ENCODE data around the gene ALMS1. TPM values are rescaled to one million over a fixed set of nuclear protein-coding genes. Genes with fewer than 3 reads are reported as not detected.
A peak's percentile ranks its signal among the peaks of the same experiment; 100 is the strongest.

Gene ALMS1
- total RNA-seq, 1 donor from 2014 or later = 25.0 TPM

DNA sequence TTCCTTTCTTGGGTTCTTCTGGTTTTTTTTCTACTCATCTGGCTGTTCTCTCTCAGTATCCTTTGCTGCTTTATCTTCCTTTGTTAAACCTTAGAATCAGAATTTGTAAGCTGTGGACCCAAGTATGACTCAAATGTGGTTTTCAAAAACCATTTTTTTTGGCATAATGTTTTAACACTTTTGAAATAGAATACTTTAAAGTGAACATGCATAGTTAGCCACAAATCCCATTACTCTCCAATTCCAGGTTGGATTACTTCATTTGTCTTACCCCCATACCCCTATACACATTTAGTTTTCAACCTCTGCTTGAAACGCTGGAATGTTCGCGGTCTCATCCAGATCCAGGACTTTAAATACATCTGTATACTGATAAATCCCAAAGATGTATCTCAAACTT is 29.1 kb downstream of the ALMS1 start:
- H3K9me3 ChIP-seq = no peaks in the 10 kb centered on the region
- H3K4me3 ChIP-seq = no peak overlapping the region
- DNase-seq (ENCODE audit: extremely low spot score in 2 of 2) = no peak
- intact Hi-C loops (cut with DNase I) = no loop called here
- H3K27me3 ChIP-seq = no peaks in the 10 kb centered on the region
- no peak overlapping the region for H3K27ac ChIP-seq
- TF ChIP-seq, protein P1, sequence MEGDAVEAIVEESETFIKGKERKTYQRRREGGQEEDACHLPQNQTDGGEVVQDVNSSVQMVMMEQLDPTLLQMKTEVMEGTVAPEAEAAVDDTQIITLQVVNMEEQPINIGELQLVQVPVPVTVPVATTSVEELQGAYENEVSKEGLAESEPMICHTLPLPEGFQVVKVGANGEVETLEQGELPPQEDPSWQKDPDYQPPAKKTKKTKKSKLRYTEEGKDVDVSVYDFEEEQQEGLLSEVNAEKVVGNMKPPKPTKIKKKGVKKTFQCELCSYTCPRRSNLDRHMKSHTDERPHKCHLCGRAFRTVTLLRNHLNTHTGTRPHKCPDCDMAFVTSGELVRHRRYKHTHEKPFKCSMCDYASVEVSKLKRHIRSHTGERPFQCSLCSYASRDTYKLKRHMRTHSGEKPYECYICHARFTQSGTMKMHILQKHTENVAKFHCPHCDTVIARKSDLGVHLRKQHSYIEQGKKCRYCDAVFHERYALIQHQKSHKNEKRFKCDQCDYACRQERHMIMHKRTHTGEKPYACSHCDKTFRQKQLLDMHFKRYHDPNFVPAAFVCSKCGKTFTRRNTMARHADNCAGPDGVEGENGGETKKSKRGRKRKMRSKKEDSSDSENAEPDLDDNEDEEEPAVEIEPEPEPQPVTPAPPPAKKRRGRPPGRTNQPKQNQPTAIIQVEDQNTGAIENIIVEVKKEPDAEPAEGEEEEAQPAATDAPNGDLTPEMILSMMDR (IDR thresholded peaks at IDR 0.05) = no peak
- no peaks in the 10 kb centered on the region for H3K36me3 ChIP-seq
- H3K4me1 ChIP-seq = peaks cover 8% of the 10 kb centered on the region

DNA sequence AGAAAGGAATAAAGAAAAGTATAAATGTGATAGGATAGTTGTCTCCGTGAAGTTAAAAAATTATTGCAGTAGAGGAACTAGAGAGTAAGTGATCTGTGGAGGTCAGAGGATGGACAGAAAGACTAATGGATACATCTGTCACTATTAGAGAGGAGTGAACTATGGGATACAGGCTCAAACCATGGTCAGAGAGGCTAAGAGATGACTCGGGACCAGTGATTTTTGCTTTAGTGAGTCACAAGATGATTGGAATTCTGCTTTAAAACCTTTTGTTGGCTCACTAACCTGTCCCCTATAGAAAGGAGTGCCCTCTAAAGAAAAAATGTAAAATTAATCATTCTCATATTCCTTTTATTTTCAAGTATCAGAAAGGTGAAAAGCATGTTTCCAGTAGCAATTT is 30.3 kb downstream of the ALMS1 start:
- Histone ChIP-seq H3K36me3 (no peaks in the 10 kb centered on the region), H3K27me3 (no peaks in the 10 kb centered on the region), H3K4me3 (no peak overlapping the region), H3K9me3 (no peaks in the 10 kb centered on the region), H3K27ac (no peak overlapping the region), H3K4me1 (peaks cover 8% of the 10 kb centered on the region)
- intact Hi-C loops (cut with DNase I) = no loop called here
- no peak for DNase-seq (ENCODE audit: extremely low spot score in 2 of 2)
- TF ChIP-seq, protein P1 (IDR thresholded peaks at IDR 0.05) = no peak
- TF ChIP-seq POLR2AphosphoS5 (IDR thresholded peaks at IDR 0.05; ENCODE audit: insufficient read depth in 1 of 2, low read depth in 1 of 2) = no peak
- TF ChIP-seq POLR2A (IDR thresholded peaks at IDR 0.05) = no peak

DNA sequence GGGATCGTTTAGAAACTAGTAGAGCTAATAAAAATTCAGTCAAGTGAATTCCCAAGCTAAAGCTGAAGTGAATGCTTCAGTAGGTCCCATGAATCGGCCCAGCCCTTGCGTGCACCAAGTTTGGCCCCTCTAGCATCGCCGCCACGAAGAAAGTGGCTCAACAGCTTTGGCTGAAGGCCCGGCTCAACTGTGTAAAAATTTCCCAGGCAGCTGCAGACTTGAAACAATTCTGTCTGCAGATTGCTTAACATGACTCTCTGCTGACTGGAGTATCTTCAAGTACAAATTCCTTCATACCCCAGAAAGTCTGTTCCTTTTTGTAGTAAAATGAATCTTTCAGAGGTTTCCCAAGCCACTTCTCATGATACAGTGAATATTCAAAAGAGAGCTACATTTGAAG is 32.7 kb downstream of the ALMS1 start:
- Histone ChIP-seq H3K36me3 (no peaks in the 10 kb centered on the region), H3K4me1 (peaks cover 8% of the 10 kb centered on the region), H3K4me3 (no peak overlapping the region), H3K27me3 (no peaks in the 10 kb centered on the region), H3K9me3 (no peaks in the 10 kb centered on the region), H3K27ac (no peak overlapping the region)
- intact Hi-C loops (cut with DNase I) = no loop called here
- TF ChIP-seq, protein P1 (IDR thresholded peaks at IDR 0.05) = no peak
- no peak for TF ChIP-seq POLR2AphosphoS5 (IDR thresholded peaks at IDR 0.05; ENCODE audit: insufficient read depth in 1 of 2, low read depth in 1 of 2)
- no peak for TF ChIP-seq POLR2A (IDR thresholded peaks at IDR 0.05)
- DNase-seq (ENCODE audit: extremely low spot score in 2 of 2) = peak in 1 of 2 donors; percentile 88

DNA sequence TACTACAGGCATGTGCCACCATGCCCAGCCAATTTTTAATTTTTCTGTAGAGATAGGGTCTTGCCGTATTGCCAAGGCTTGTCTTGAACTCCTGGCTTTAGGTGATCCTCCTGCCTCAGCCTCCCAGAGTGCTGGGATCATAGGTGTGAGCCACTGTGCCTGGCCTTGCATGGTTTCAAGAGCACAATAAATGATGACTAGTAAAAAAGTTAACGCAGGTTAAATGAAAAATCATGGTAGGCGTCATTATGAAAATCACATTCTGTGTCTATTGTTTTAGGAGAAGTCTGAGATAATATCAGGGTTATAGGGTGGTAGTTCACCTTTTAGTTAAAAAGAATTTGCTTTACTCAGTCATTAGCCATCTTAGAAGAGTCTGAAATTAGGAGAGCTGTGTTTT is 38.3 kb downstream of the ALMS1 start:
- TF ChIP-seq, protein P1 (IDR thresholded peaks at IDR 0.05) = no peak
- TF ChIP-seq POLR2AphosphoS5 (IDR thresholded peaks at IDR 0.05; ENCODE audit: insufficient read depth in 1 of 2, low read depth in 1 of 2) = no peak
- no peak for TF ChIP-seq POLR2A (IDR thresholded peaks at IDR 0.05)
- Histone ChIP-seq H3K4me3 (no peak overlapping the region), H3K27ac (no peak overlapping the region), H3K27me3 (no peaks in the 10 kb centered on the region), H3K9me3 (no peaks in the 10 kb centered on the region), H3K36me3 (peaks cover 0 to 10% of the 10 kb centered on the region in 2 donors), H3K4me1 (peaks cover 5% of the 10 kb centered on the region)
- no peak for DNase-seq (ENCODE audit: extremely low spot score in 2 of 2)
- intact Hi-C loops (cut with DNase I) = no loop called here

DNA sequence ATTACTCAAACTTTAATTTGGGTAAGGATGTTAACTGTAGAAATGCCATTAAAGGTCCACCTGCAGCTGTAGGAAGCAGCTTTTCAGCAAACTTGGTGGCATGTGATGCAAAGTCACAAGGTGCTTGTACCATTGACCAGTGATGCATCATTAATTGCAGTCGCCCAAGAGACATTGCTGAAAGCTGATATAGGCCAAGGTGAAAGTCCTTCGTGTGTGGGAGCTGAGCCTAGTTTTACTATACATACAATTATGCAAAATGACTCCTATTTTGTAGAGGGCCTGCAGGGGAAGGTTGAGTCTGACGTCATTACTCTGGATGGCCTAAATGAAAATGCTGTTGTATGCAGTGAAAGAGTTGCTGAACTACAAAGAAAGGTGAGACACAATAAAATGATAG is 40.5 kb downstream of the ALMS1 start:
- Histone ChIP-seq H3K4me1 (no peaks in the 10 kb centered on the region), H3K9me3 (no peaks in the 10 kb centered on the region), H3K27ac (no peak overlapping the region), H3K4me3 (no peak overlapping the region), H3K27me3 (no peaks in the 10 kb centered on the region), H3K36me3 (peaks cover 0 to 10% of the 10 kb centered on the region in 2 donors)
- no peak for DNase-seq (ENCODE audit: extremely low spot score in 2 of 2)
- TF ChIP-seq, protein P1 (IDR thresholded peaks at IDR 0.05) = no peak
- no peak for TF ChIP-seq POLR2A (IDR thresholded peaks at IDR 0.05)
- TF ChIP-seq POLR2AphosphoS5 (IDR thresholded peaks at IDR 0.05; ENCODE audit: insufficient read depth in 1 of 2, low read depth in 1 of 2) = no peak
- intact Hi-C loops (cut with DNase I) = no loop called here
